ENCODE results near the gene ANKRD16. TPM values are rescaled to one million over a fixed set of nuclear protein-coding genes. Genes with fewer than 3 reads are reported as not detected.

ANKRD16 gene
- total RNA-seq, 1 experiment from 2014 or later: 6.9 TPM

DNA sequence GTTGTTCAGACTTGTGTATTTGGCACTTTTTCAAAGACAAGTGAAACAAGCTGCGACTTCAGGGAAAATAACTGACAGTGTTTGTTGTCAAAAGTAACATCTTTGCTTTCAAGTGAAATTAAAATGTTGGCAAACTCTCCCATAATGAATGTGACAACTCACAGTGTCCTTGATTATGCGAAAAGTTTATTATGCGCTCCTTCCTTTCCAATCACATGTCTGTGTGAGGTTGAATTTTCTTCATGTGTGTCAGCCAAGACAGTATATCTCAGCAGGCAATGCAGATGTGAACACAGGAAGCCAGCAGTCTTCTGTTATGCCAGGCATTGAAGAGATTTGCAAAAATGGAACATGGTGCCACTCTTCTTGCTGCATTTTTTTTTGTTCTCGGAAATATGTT is 29.1 kb upstream of the ANKRD16 start:
- DNase-seq (ENCODE audit: low read depth, low spot score): no peak

DNA sequence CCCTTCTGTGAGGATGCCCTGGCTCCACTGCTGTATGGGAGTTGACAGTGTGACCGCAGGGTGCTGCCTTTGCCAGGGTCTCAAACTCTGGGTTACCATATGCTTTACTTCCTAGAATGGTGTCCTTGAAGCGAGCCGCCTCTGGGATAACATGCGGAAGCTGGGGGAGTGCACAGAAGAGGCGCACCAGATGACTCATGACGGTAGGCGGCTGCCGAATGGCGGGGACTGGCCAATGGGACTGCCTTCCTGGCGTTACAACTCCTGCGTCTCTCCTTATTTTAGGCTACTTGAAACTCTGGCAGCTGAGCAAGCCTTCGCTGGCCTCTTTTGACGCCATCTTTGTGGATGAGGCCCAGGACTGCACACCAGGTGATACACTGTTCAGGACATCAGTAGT is 27.6 kb upstream of the ANKRD16 start:
- POLR2A ChIA-PET: no interaction called here
- no TSS peak for BruUV-seq (replicated peaks)
- H3K9me3 ChIP-seq (ENCODE audit: control insufficient read depth, insufficient read depth, low read depth, low read length): no peaks in the 10 kb centered on the region
- in situ Hi-C loops (cut with HindIII; ENCODE audit: low pct_unique_long_range_greater_than_20kb, low sequenced_read_pairs): no loop called here
- no peak overlapping the region for H3K27ac ChIP-seq (ENCODE audit: low read length)
- intact Hi-C loops (cut with micrococcal nuclease; ENCODE audit: unreplicated experiment): no loop called here
- TF ChIP-seq, protein P1, sequence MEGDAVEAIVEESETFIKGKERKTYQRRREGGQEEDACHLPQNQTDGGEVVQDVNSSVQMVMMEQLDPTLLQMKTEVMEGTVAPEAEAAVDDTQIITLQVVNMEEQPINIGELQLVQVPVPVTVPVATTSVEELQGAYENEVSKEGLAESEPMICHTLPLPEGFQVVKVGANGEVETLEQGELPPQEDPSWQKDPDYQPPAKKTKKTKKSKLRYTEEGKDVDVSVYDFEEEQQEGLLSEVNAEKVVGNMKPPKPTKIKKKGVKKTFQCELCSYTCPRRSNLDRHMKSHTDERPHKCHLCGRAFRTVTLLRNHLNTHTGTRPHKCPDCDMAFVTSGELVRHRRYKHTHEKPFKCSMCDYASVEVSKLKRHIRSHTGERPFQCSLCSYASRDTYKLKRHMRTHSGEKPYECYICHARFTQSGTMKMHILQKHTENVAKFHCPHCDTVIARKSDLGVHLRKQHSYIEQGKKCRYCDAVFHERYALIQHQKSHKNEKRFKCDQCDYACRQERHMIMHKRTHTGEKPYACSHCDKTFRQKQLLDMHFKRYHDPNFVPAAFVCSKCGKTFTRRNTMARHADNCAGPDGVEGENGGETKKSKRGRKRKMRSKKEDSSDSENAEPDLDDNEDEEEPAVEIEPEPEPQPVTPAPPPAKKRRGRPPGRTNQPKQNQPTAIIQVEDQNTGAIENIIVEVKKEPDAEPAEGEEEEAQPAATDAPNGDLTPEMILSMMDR (IDR thresholded peaks at IDR 0.05): no peak
- TF ChIP-seq TCF7L2 (IDR thresholded peaks at IDR 0.05; ENCODE audit: low read depth, low read length): no peak
- no peak for TF ChIP-seq SIN3A (IDR thresholded peaks at IDR 0.05; ENCODE audit: borderline replicate concordance, insufficient read depth, low read depth, low read length)
- TF ChIP-seq, protein P2, sequence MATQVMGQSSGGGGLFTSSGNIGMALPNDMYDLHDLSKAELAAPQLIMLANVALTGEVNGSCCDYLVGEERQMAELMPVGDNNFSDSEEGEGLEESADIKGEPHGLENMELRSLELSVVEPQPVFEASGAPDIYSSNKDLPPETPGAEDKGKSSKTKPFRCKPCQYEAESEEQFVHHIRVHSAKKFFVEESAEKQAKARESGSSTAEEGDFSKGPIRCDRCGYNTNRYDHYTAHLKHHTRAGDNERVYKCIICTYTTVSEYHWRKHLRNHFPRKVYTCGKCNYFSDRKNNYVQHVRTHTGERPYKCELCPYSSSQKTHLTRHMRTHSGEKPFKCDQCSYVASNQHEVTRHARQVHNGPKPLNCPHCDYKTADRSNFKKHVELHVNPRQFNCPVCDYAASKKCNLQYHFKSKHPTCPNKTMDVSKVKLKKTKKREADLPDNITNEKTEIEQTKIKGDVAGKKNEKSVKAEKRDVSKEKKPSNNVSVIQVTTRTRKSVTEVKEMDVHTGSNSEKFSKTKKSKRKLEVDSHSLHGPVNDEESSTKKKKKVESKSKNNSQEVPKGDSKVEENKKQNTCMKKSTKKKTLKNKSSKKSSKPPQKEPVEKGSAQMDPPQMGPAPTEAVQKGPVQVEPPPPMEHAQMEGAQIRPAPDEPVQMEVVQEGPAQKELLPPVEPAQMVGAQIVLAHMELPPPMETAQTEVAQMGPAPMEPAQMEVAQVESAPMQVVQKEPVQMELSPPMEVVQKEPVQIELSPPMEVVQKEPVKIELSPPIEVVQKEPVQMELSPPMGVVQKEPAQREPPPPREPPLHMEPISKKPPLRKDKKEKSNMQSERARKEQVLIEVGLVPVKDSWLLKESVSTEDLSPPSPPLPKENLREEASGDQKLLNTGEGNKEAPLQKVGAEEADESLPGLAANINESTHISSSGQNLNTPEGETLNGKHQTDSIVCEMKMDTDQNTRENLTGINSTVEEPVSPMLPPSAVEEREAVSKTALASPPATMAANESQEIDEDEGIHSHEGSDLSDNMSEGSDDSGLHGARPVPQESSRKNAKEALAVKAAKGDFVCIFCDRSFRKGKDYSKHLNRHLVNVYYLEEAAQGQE (IDR thresholded peaks at IDR 0.05; ENCODE audit: insufficient read depth in 1 of 2, low read depth in 2 of 2, low read length in 1 of 2): no peak
- no peak for TF ChIP-seq POLR2AphosphoS5 (IDR thresholded peaks at IDR 0.05; ENCODE audit: low read depth, low read length)
- no peak overlapping the region for H3K4me3 ChIP-seq (ENCODE audit: low read depth in 2 of 2, low read length in 2 of 2)
- ATAC-seq: no peak
- CTCF ChIA-PET: no interaction called here
- peaks cover 6% of the 10 kb centered on the region for H3K36me3 ChIP-seq (ENCODE audit: control insufficient read depth, insufficient read depth, low read length)
- H3K27me3 ChIP-seq (ENCODE audit: control insufficient read depth, insufficient read depth, low read length): no peaks in the 10 kb centered on the region
- no peaks in the 10 kb centered on the region for H3K4me1 ChIP-seq (ENCODE audit: control insufficient read depth, insufficient read depth, low read length)
- DNase-seq (ENCODE audit: low read depth, low spot score): no peak

More for the DNA sequence above, 29.1 kb upstream of the ANKRD16 start:
- intact Hi-C loops (cut with micrococcal nuclease; ENCODE audit: unreplicated experiment) (no loop called here), in situ Hi-C loops (cut with HindIII; ENCODE audit: low pct_unique_long_range_greater_than_20kb, low sequenced_read_pairs) (no loop called here)
- H3K27ac ChIP-seq (ENCODE audit: low read length): no peak overlapping the region
- POLR2A ChIA-PET: no interaction called here
- CTCF ChIA-PET: interaction anchor here (0.6 kb wide), 1 partner anchor 79 kb away, joined by 14 read pairs; no protein-coding TSS in a partner anchor
- TF ChIP-seq SIN3A (IDR thresholded peaks at IDR 0.05; ENCODE audit: borderline replicate concordance, insufficient read depth, low read depth, low read length) (no peak), TCF7L2 (IDR thresholded peaks at IDR 0.05; ENCODE audit: low read depth, low read length) (no peak), POLR2AphosphoS5 (IDR thresholded peaks at IDR 0.05; ENCODE audit: low read depth, low read length) (no peak)
- TF ChIP-seq, protein P1 (IDR thresholded peaks at IDR 0.05): no peak
- TF ChIP-seq, protein P2 (IDR thresholded peaks at IDR 0.05; ENCODE audit: insufficient read depth in 1 of 2, low read depth in 2 of 2, low read length in 1 of 2): no peak
- H3K27me3 ChIP-seq (ENCODE audit: control insufficient read depth, insufficient read depth, low read length): no peaks in the 10 kb centered on the region
- no TSS peak for BruUV-seq (replicated peaks)
- H3K4me3 ChIP-seq (ENCODE audit: low read depth in 2 of 2, low read length in 2 of 2): no peak overlapping the region
- no peaks in the 10 kb centered on the region for H3K4me1 ChIP-seq (ENCODE audit: control insufficient read depth, insufficient read depth, low read length)
- peaks cover 6% of the 10 kb centered on the region for H3K36me3 ChIP-seq (ENCODE audit: control insufficient read depth, insufficient read depth, low read length)
- no peak for ATAC-seq
- no peaks in the 10 kb centered on the region for H3K9me3 ChIP-seq (ENCODE audit: control insufficient read depth, insufficient read depth, low read depth, low read length)

Measured in Panc1 (cell line).